ENCODE data around the gene CCDC157. TPM values are rescaled to one million over a fixed set of nuclear protein-coding genes. Genes with fewer than 3 reads are reported as not detected.

Gene CCDC157
- total and polyA plus RNA-seq, 2 of the 4 experiments (the other 2 are of a cell fraction), result 0.90 to 2.2 TPM

- in situ Hi-C loops (cut with MboI; ENCODE audit: low sequenced_read_pairs), result loop anchor here (10.0 kb wide), 2 partner anchors 87 to 293 kb away; no protein-coding TSS in a partner anchor
- dilution Hi-C loops (cut with HindIII; ENCODE audit: low sequenced_read_pairs, unreplicated experiment), result no loop called here
- H3K79me1 ChIP-seq (ENCODE audit: low read depth in 1 of 2, low read length in 2 of 2), result peaks cover 21 to 38% of the 10 kb centered on the region in 2 experiments
- no peak overlapping the region for H3K18ac ChIP-seq (ENCODE audit: low read depth, low read length)
- peak overlapping the region; percentile 97 for H3K14ac ChIP-seq (replicated peaks; ENCODE audit: low read depth, low read length)
- ChIA-PET CTCF (interaction anchor here (0.6 kb wide), 1 partner anchor 26 kb away, joined by 5 read pairs; no protein-coding TSS in a partner anchor), POLR2A (ENCODE audit: unreplicated experiment) (interaction anchor here (1.2 kb wide), 1 partner anchor 26 kb away, joined by 3 read pairs; no protein-coding TSS in a partner anchor)
- peaks cover 16% of the 10 kb centered on the region for H4K20me1 ChIP-seq (ENCODE audit: insufficient read depth, low read length)
- H2BK20ac ChIP-seq (ENCODE audit: low read depth, low read length), result peak overlapping the region; percentile 24; the same call in 1 of the 2 replicates
- H3K9me3 ChIP-seq (ENCODE audit: control insufficient read depth, insufficient read depth, low read length), result no peaks in the 10 kb centered on the region
- DNase-seq (no peak), ATAC-seq (ENCODE audit: low read depth) (peak; percentile 6)
- no peak overlapping the region for H4K5ac ChIP-seq (ENCODE audit: low read depth, low read length)
- H3K4ac ChIP-seq (ENCODE audit: low read depth, low read length), result peak overlapping the region; percentile 72
- H3K9ac ChIP-seq (ENCODE audit: low read depth, low read length), result peak overlapping the region; percentile 84
- 40% methylated on average over 1 of the region's 11 CpGs; no CpG with 5 or more reads in 1 of the 2 experiments for WGBS, 2 experiments (ENCODE audit: extremely low coverage in 2 of 2, insufficient read length in 1 of 2)
- H2AFZ ChIP-seq (replicated peaks; ENCODE audit: low read length, poor library complexity), result peak overlapping the region; percentile 94
- H3K23ac ChIP-seq (ENCODE audit: low read depth, low read length), result peak overlapping the region; percentile 97
- H3K4me2 ChIP-seq (ENCODE audit: low read depth, low read length), result peak overlapping the region; percentile 94
- H2AK9ac ChIP-seq (replicated peaks; ENCODE audit: low read depth, low read length, poor library complexity), result peak overlapping the region; percentile 89
- BruUV-seq (replicated peaks), result no TSS peak
- peaks cover 2% of the 10 kb centered on the region; the same call in 1 of the 2 replicates for H3K36me3 ChIP-seq (ENCODE audit: control insufficient read depth, insufficient read depth, low read length)
- peak overlapping the region; percentile 13 for H4K91ac ChIP-seq (ENCODE audit: insufficient read depth, low read depth, low read length)
- peak overlapping the region; percentile 90 for H3K4me3 ChIP-seq (ENCODE audit: insufficient read depth, low read depth, low read length)
- peak overlapping the region; percentile 52 for H2BK120ac ChIP-seq (ENCODE audit: low read depth, low read length)
- no peaks in the 10 kb centered on the region for H3K27me3 ChIP-seq (ENCODE audit: control insufficient read depth, insufficient read depth, low read length)
- H2BK5ac ChIP-seq (ENCODE audit: low read depth, low read length, poor library complexity, severe bottlenecking), result peak overlapping the region; percentile 6
- H3K9me1 ChIP-seq (ENCODE audit: insufficient read depth, low read length), result peaks cover 13% of the 10 kb centered on the region
- no peak overlapping the region for H2BK15ac ChIP-seq (ENCODE audit: low read depth, low read length)
- intact Hi-C loops (cut with micrococcal nuclease), result no loop called here
- peak overlapping the region; percentile 86 for H2AK5ac ChIP-seq (ENCODE audit: low read depth, low read length)
- peak overlapping the region in 1 of 2 experiments; percentile 40; a peak in 1 of 4 replicates for H4K8ac ChIP-seq (ENCODE audit: low read depth in 2 of 2, low read length in 2 of 2)
- peaks cover 14% of the 10 kb centered on the region for H3K4me1 ChIP-seq (ENCODE audit: control insufficient read depth, insufficient read depth, low read length)
- peak overlapping the region; percentile 3; the same call in 1 of the 2 replicates for H3K27ac ChIP-seq (ENCODE audit: insufficient read depth, low read length)
- H3K56ac ChIP-seq (ENCODE audit: extremely low read depth, insufficient read depth, low read length), result 0 out of 2 replicates have a peak overlapping the region, but pooled peaks have one; percentile 57
- TF ChIP-seq RCOR1 (IDR thresholded peaks at IDR 0.05; ENCODE audit: insufficient replicate concordance, low read length) (no peak), MAZ (IDR thresholded peaks at IDR 0.05; ENCODE audit: borderline replicate concordance, low read depth, low read length) (no peak), FOS (IDR thresholded peaks at IDR 0.05; ENCODE audit: low read depth, low read length) (no peak), NFE2L2 (IDR thresholded peaks at IDR 0.05; ENCODE audit: low read depth, low read length) (no peak), RFX5 (IDR thresholded peaks at IDR 0.05; ENCODE audit: low read depth, low read length) (no peak), MAFK (IDR thresholded peaks at IDR 0.05; ENCODE audit: low read depth, low read length) (no peak), BHLHE40 (IDR thresholded peaks at IDR 0.05; ENCODE audit: low read depth, low read length) (no peak), CTCF (conservative IDR thresholded peaks at IDR 0.05; ENCODE audit: low read depth, low read length) (no peak), RAD21 (IDR thresholded peaks at IDR 0.05; ENCODE audit: low read length) (no peak), ELK1 (IDR thresholded peaks at IDR 0.05; ENCODE audit: borderline replicate concordance, low read depth, low read length) (no peak), POLR2A (IDR thresholded peaks at IDR 0.05; ENCODE audit: low read depth, low read length) (no peak), MXI1 (IDR thresholded peaks at IDR 0.05; ENCODE audit: borderline replicate concordance, low read depth, low read length) (no peak), SMC3 (IDR thresholded peaks at IDR 0.05; ENCODE audit: low read depth, low read length) (no peak), CHD1 (IDR thresholded peaks at IDR 0.05; ENCODE audit: low read depth, low read length) (no peak)
Measured at GRCh38 chr22:30397656-30398635, 41.1 kb downstream of the CCDC157 start.

Data from IMR-90 (cell line).